H1 (cell line): ENCODE data around the gene SUSD6. TPM values are rescaled to one million over a fixed set of nuclear protein-coding genes. Genes with fewer than 3 reads are reported as not detected.
"Not testable (repeated sequence)": the region's sequence is repeated elsewhere in the genome, so short reads cannot be mapped to it uniquely, and the experiment has no call there.

Experiments
- CTCF ChIA-PET: fragments of 300-600 bp; sonication (Branson Sonifier 250); formaldehyde crosslinking; loops from one replicate; lab custom pipeline; 2021; ENCODE audit not compliant: partially characterized antibody; lab: Charles Lee
- POLR2A ChIA-PET: fragments of 300-600 bp; sonication (Branson Sonifier 250); formaldehyde crosslinking; loops from one replicate; lab custom pipeline; 2021; ENCODE audit warnings: inconsistent platforms; ENCODE audit not compliant: partially characterized antibody; lab: Charles Lee
- DNase-seq, 2 experiments: peaks; one replicate each; pipeline versions ENCODE4 v3.0.0 to v3.0.0-alpha.2; 2010 to 2022; ENCODE audit warnings: low spot score in 2 of 2, low read depth in 1 of 2, mixed read lengths in 1 of 2
- FAIRE-seq: peaks from 2 replicates; lab custom pipeline; 2011; peaks lifted over from hg19 to GRCh38; lab: Jason Lieb, UNC
- H2AFZ ChIP-seq: 2 replicates; pipeline ENCODE4 v1.8.1; 2012; ENCODE audit warnings: low read length, inconsistent platforms
- H2AK5ac ChIP-seq: 2 replicates; pipeline ENCODE4 v1.6.1; 2013; ENCODE audit warnings: low read depth, low read length
- H2BK120ac ChIP-seq: replicated peaks from 2 replicates; pipeline ENCODE3; 2013; ENCODE audit warnings: low read depth, low read length, inconsistent platforms
- H2BK12ac ChIP-seq: 2 replicates; pipeline ENCODE4 v1.6.1; 2013; ENCODE audit warnings: low read depth, low read length
- H2BK15ac ChIP-seq: 2 replicates; pipeline ENCODE4 v1.6.1; 2013; ENCODE audit warnings: low read length
- H2BK20ac ChIP-seq: 2 replicates; pipeline ENCODE4 v1.6.1; 2013; ENCODE audit warnings: low read length
- H2BK5ac ChIP-seq: 2 replicates; pipeline ENCODE4 v1.6.1; 2013; ENCODE audit warnings: low read depth, low read length
- H3K14ac ChIP-seq: 2 replicates; pipeline ENCODE4 v1.6.1; 2013; ENCODE audit warnings: inconsistent platforms; ENCODE audit not compliant: insufficient read length
- H3K18ac ChIP-seq: 2 replicates; pipeline ENCODE4 v1.6.1; 2013; ENCODE audit warnings: low read length; ENCODE audit errors: extremely low read depth
- H3K23ac ChIP-seq: 2 replicates; pipeline ENCODE4 v1.6.1; 2013; ENCODE audit warnings: inconsistent platforms; ENCODE audit not compliant: insufficient read length
- H3K23me2 ChIP-seq: 2 replicates; pipeline ENCODE4 v1.6.1; 2013; ENCODE audit warnings: low read depth, low read length
- H3K27ac ChIP-seq: 2 replicates; pipeline ENCODE4 v1.6.1; 2011; ENCODE audit warnings: low read depth, low read length, inconsistent platforms
- H3K27me3 ChIP-seq, 4 experiments: replicated peaks in 1 of 4; 1 replicate in 1 of 4; 2 replicates in 3 of 4; pipeline versions ENCODE4 v1.6.1 to v1.8.1; 2011 to 2013; ENCODE audit warnings: low read length in 3 of 4, mild to moderate bottlenecking in 3 of 4, inconsistent platforms in 2 of 4, mixed read lengths in 2 of 4, moderate library complexity in 1 of 4; ENCODE audit not compliant: control insufficient read depth in 3 of 4, insufficient read depth in 3 of 4; ENCODE audit errors: extremely low read depth in 1 of 4
- H3K36me3 ChIP-seq, 4 experiments: 2 replicates each; pipeline versions ENCODE4 v1.6.1 to v1.8.1; 2011 to 2013; ENCODE audit warnings: mild to moderate bottlenecking in 4 of 4, low read length in 3 of 4, moderate library complexity in 2 of 4, control low read depth in 1 of 4, inconsistent platforms in 1 of 4; ENCODE audit not compliant: insufficient read depth in 4 of 4, control insufficient read depth in 2 of 4
- H3K4ac ChIP-seq: replicated peaks from 2 replicates; pipeline ENCODE3; 2013; ENCODE audit warnings: low read length, low read depth, mixed read lengths, inconsistent platforms; ENCODE audit not compliant: insufficient read length
- H3K4me1 ChIP-seq, 4 experiments: replicated peaks in 1 of 4; 1 replicate in 1 of 4; 2 replicates in 3 of 4; pipeline versions ENCODE4 v1.6.1 to v1.8.1; 2011 to 2013; ENCODE audit warnings: low read length in 3 of 4, inconsistent platforms in 2 of 4, mixed read lengths in 1 of 4; ENCODE audit not compliant: insufficient read depth in 4 of 4, control insufficient read depth in 3 of 4
- H3K4me2 ChIP-seq, 2 experiments: 2 replicates each; pipeline versions ENCODE4 v1.6.1 to v1.8.1; 2011 to 2013; ENCODE audit warnings: low read depth in 2 of 2, low read length in 2 of 2, control low read depth in 1 of 2, inconsistent platforms in 1 of 2, mild to moderate bottlenecking in 1 of 2; ENCODE audit not compliant: insufficient read depth in 1 of 2
- H3K4me3 ChIP-seq, 4 experiments: fragments of 200-600, 300-600 bp in 1 of 4; sonication (generic), shearing (Covaris generic), sonication (Bioruptor Twin) in 1 of 4; 2 replicates each; pipeline versions ENCODE4 v1.5.1 to v1.8.1; 2011 to 2016; ENCODE audit warnings: low read length in 4 of 4, low read depth in 3 of 4, control low read depth in 2 of 4, inconsistent platforms in 2 of 4, mild to moderate bottlenecking in 2 of 4, mixed read lengths in 1 of 4, moderate library complexity in 1 of 4; ENCODE audit not compliant: insufficient read depth in 2 of 4; ENCODE audit errors: extremely low read depth in 1 of 4
- H3K56ac ChIP-seq: replicated peaks from 2 replicates; pipeline ENCODE3; 2013; ENCODE audit warnings: low read depth, mild to moderate bottlenecking, mixed read lengths, low read length, inconsistent platforms; ENCODE audit not compliant: insufficient read length
- H3K79me1 ChIP-seq: 2 replicates; pipeline ENCODE4 v1.6.1; 2013; ENCODE audit warnings: low read depth, low read length, control low read depth
- H3K79me2 ChIP-seq, 2 experiments: 2 replicates each; pipeline versions ENCODE4 v1.6.1 to v1.8.1; 2012 to 2013; ENCODE audit warnings: low read length in 2 of 2, mild to moderate bottlenecking in 2 of 2, inconsistent platforms in 1 of 2; ENCODE audit not compliant: insufficient read depth in 2 of 2, control insufficient read depth in 1 of 2
- H3K9ac ChIP-seq, 4 experiments: replicated peaks in 1 of 4; 1 replicate in 1 of 4; 2 replicates in 3 of 4; pipeline versions ENCODE4 v1.6.1 to v1.8.1; 2011 to 2013; ENCODE audit warnings: low read depth in 3 of 4, low read length in 3 of 4, control low read depth in 2 of 4, mild to moderate bottlenecking in 2 of 4, moderate library complexity in 2 of 4, inconsistent platforms in 1 of 4; ENCODE audit errors: extremely low read depth in 1 of 4
- H3K9me3 ChIP-seq, 2 experiments: 2 replicates each; pipeline versions ENCODE4 v1.6.1 to v1.8.1; 2012 to 2013; ENCODE audit warnings: mild to moderate bottlenecking in 2 of 2, moderate library complexity in 2 of 2, control low read depth in 1 of 2, inconsistent platforms in 1 of 2, low read depth in 1 of 2, low read length in 1 of 2, mixed read lengths in 1 of 2; ENCODE audit not compliant: insufficient read depth in 2 of 2
- H4K20me1 ChIP-seq, 2 experiments: replicated peaks in 1 of 2; 2 replicates each; pipeline versions ENCODE3 to v1.8.1; 2011 to 2013; ENCODE audit warnings: inconsistent platforms in 2 of 2, low read length in 2 of 2, mild to moderate bottlenecking in 1 of 2; ENCODE audit not compliant: insufficient read depth in 2 of 2, control insufficient read depth in 1 of 2
- H4K5ac ChIP-seq: 2 replicates; pipeline ENCODE4 v1.6.1; 2013; ENCODE audit warnings: low read length, low read depth, mixed read lengths, inconsistent platforms; ENCODE audit not compliant: insufficient read length
- H4K8ac ChIP-seq: 2 replicates; pipeline ENCODE4 v1.8.0; 2013; ENCODE audit warnings: mild to moderate bottlenecking, moderate library complexity, low read length, inconsistent platforms; ENCODE audit not compliant: insufficient read depth; ENCODE audit errors: extremely low read depth
- H4K91ac ChIP-seq: replicated peaks from 2 replicates; pipeline ENCODE3; 2013; ENCODE audit warnings: low read length, mixed read lengths, inconsistent platforms; ENCODE audit not compliant: insufficient read length
- whole genome bisulfite sequencing, 2 experiments: shearing (Covaris generic) in 1 of 2; methylation state at CpG; one replicate each; pipeline versions ENCODE4 v1.1.6 to v1.1.7; 2013 to 2015; ENCODE audit warnings: low lambda C conversion rate in 2 of 2, mixed read lengths in 2 of 2, inconsistent platforms in 1 of 2, low coverage in 1 of 2, missing lambda C conversion rate in 1 of 2; ENCODE audit not compliant: insufficient replicate concordance in 2 of 2, insufficient coverage in 1 of 2, insufficient read length in 1 of 2; ENCODE audit errors: extremely low coverage in 1 of 2, missing lambda C conversion rate in 1 of 2; 5-methylcytosine and 5-hydroxymethylcytosine counted together
- polyA plus RNA-seq, 7 experiments: library from polyadenylated mRNA; depleted of rRNA in 3 of 7; stranded (reverse) in 5 of 7; unstranded in 2 of 7; fragments of >200 nt in 5 of 7; fragments of 200-250 nt in 2 of 7; gene quantifications; 1 replicate in 5 of 7; 2 replicates in 1 of 7; 4 replicates in 1 of 7; pipeline versions ENCODE4 v1.2.1 to v1.2.3, GENCODE V29; 2011 to 2013; ENCODE audit warnings: missing spikeins in 2 of 7, mixed read lengths in 2 of 7
- total RNA-seq: library from RNA; stranded (reverse); fragmentation: NEBNext Ultra II Directional; extraction: Animal tissue kit (Norgen Biotek cat#: 25700); gene quantifications from 2 replicates; pipeline ENCODE4 v1.2.1, GENCODE V29; 2021

SUSD6 gene
- total and polyA plus RNA-seq, 2 of the 8 experiments (the other 6 are each of a cell fraction or from before 2014, with no cell fraction given), result 3.0 to 3.8 TPM

- H4K5ac ChIP-seq, H3K36me3 ChIP-seq, H3K4ac ChIP-seq, H3K4me1 ChIP-seq, H3K9me3 ChIP-seq, H3K9ac ChIP-seq, DNase-seq, FAIRE-seq, H3K79me1 ChIP-seq, H2AFZ ChIP-seq, H2BK15ac ChIP-seq, H3K14ac ChIP-seq, H2AK5ac ChIP-seq, H3K4me2 ChIP-seq, H3K56ac ChIP-seq, H3K18ac ChIP-seq, H2BK120ac ChIP-seq, H3K23ac ChIP-seq, H3K23me2 ChIP-seq, H4K91ac ChIP-seq, H3K27me3 ChIP-seq, H2BK5ac ChIP-seq, H2BK20ac ChIP-seq, H4K8ac ChIP-seq, H2BK12ac ChIP-seq, H3K4me3 ChIP-seq, H4K20me1 ChIP-seq, H3K27ac ChIP-seq, H3K79me2 ChIP-seq: not testable (repeated sequence)
- WGBS, 2 experiments, result 94% methylated on average over 4 of the region's 4 CpGs; no CpG with 5 or more reads in 1 of the 2 experiments
- ChIA-PET CTCF (interaction anchor here (2.2 kb wide), 1 partner anchor 10 kb away, joined by 7 read pairs; no protein-coding TSS in a partner anchor), POLR2A (interaction anchor here (0.7 kb wide), 1 partner anchor 9 kb away, joined by 3 read pairs; no protein-coding TSS in a partner anchor)
These were observed 125.0 kb downstream of the SUSD6 start for GRCh38 chr14:69736405-69736804.
